ES-I3 (cell line): Measurements from ENCODE around the gene C6orf47.

Source experiments
- H3K36me3 ChIP-seq: 2 replicates; pipeline ENCODE4 v1.6.1; 2013; ENCODE audit warnings: mild to moderate bottlenecking, low read length, control low read depth, moderate library complexity; ENCODE audit not compliant: insufficient read depth
- H3K4me1 ChIP-seq: 2 replicates; pipeline ENCODE4 v1.6.1; 2013; ENCODE audit warnings: mild to moderate bottlenecking, control low read depth, low read length; ENCODE audit not compliant: insufficient read depth
- H3K9ac ChIP-seq: 2 replicates; pipeline ENCODE4 v1.6.1; 2013; ENCODE audit warnings: low read depth, mild to moderate bottlenecking, low read length, moderate library complexity
- H3K9me3 ChIP-seq: 2 replicates; pipeline ENCODE4 v1.6.1; 2013; ENCODE audit warnings: mild to moderate bottlenecking, low read length, moderate library complexity; ENCODE audit not compliant: control insufficient read depth, insufficient read depth

C6orf47 gene

GRCh38 chr6:31677955-31678354 is 17.4 kb upstream of the C6orf47 start:
- H3K9me3 ChIP-seq: no peaks in the 10 kb centered on the region
- H3K36me3 ChIP-seq: no peaks in the 10 kb centered on the region; the same call in 1 of the 2 replicates
- H3K4me1 ChIP-seq: no peaks in the 10 kb centered on the region
- H3K9ac ChIP-seq: no peak overlapping the region

DNA sequence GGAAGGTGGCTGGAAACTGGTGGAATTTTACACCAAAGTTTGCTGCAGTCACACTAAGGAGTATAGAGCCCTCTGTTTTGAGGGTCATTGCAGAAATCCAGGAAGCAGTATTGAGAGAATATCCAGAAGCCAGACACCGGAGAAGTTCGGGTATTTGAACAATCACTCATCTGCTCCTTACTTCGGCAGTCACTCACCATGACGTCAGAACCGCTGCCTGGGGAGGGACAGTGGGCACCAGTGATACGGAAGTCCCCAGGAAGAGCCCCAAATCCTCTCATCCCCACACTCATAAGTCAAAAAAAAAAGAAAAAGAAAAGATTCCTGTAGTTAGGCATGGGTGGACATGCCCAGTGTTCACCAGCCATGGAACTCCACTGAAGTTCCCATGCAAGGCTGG is 16.3 kb upstream of the C6orf47 start:
- no peaks in the 10 kb centered on the region for H3K4me1 ChIP-seq
- H3K36me3 ChIP-seq: peaks cover under 1% of the 10 kb centered on the region; the same call in 1 of the 2 replicates
- no peak overlapping the region for H3K9ac ChIP-seq
- no peaks in the 10 kb centered on the region for H3K9me3 ChIP-seq

DNA sequence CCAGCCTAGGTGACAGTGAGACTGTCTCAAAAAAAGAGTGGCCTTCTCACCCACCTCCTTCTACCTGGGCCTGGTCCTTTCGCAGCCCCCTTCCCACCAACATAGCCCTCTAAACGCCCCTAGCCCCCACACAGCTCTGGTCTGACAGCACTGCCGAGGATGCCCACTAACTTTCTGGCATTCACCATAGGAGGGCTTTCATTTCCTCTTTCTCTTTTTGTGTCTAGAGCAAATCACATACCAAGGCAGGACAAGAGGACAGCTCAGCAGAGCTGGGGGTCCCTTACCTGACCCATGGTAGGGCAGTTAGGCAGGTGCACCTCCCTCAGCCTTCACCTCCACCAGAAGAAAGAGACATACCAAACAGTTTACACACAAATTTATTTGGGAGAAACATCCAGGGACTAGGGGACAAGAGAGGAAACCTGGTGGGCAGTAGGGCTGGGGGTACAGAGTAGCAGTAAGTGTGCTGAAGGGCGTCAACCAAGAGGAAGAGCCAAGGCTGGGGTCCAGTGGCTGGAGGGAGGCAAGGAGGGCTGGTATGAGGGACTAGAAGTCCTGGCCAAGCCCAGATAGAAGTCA is 15.8 kb upstream of the C6orf47 start:
- Histone ChIP-seq H3K4me1 (no peaks in the 10 kb centered on the region), H3K36me3 (peaks cover 5% of the 10 kb centered on the region), H3K9me3 (no peaks in the 10 kb centered on the region), H3K9ac (no peak overlapping the region)

DNA sequence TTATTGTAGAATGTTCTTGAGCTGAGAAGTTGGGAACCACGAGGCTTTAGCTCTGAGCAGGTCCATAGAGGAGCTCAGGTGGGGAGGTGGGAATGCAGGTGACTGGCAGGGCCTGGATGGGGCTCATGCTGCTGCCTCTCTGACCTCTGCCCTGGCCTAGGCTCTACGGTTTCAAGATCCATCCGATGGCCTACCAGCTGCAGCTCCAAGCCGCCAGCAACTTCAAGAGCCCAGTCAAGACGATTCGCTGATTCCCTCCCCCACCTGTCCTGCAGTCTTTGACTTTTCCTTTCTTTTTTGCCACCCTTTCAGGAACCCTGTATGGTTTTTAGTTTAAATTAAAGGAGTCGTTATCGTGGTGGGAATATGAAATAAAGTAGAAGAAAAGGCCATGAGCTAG is 9.1 kb upstream of the C6orf47 start, which contains the start of gene LY6G5B:
Gene LY6G5B (plus strand): TSS at position 301 of the 400 bp plus-strand sequence. CDS start 975 bp downstream, outside the sequence.
- H3K4me1 ChIP-seq: peaks cover 6% of the 10 kb centered on the region
- no peak within 1 kb of the TSS for H3K9ac ChIP-seq
- H3K9me3 ChIP-seq: no peaks in the 10 kb centered on the region
- H3K36me3 ChIP-seq: peaks cover 41% of the 10 kb centered on the region

DNA sequence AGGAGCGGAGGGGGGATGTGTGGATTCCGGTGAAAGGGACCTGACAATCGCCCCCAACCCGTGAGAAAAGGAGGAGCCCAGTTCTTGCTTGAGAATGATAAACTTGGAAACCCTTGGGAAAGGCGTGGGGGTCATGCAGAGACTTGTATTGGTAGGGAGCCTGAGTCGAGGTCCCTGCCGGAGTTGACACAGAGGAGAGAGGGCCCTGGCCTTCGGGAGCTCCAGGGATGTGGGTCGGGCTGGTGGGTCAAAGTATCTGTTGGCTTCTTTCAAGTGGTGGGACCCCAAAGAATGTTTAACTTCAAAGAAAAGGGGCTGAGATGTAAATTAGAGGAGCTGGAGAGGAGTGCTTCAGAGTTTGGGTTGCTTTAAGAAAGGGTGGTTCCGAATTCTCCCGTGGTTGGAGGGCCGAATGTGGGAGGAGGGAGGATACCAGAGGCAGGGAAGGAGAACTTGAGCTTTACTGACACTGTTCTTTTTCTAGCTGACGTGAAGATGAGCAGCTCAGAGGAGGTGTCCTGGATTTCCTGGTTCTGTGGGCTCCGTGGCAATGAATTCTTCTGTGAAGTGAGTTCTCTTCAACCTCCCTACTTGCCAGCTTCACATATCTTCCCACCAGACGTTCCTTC is 5.9 kb upstream of the C6orf47 start:
- Histone ChIP-seq H3K9me3 (no peaks in the 10 kb centered on the region), H3K9ac (peak overlapping the region; percentile 90), H3K4me1 (peaks cover 6% of the 10 kb centered on the region), H3K36me3 (peaks cover 36% of the 10 kb centered on the region)

GRCh38 chr6:31665501-31666336 is 5.1 kb upstream of the C6orf47 start, which contains the start of gene CSNK2B:
Gene CSNK2B (plus strand): TSS chr6:31666080. CDS start chr6:31666832, 752 bp downstream.
- Histone ChIP-seq H3K4me1 (peaks cover 6% of the 10 kb centered on the region), H3K9ac (peak within 1 kb of the TSS; percentile 90), H3K36me3 (peaks cover 34% of the 10 kb centered on the region), H3K9me3 (no peaks in the 10 kb centered on the region)

DNA sequence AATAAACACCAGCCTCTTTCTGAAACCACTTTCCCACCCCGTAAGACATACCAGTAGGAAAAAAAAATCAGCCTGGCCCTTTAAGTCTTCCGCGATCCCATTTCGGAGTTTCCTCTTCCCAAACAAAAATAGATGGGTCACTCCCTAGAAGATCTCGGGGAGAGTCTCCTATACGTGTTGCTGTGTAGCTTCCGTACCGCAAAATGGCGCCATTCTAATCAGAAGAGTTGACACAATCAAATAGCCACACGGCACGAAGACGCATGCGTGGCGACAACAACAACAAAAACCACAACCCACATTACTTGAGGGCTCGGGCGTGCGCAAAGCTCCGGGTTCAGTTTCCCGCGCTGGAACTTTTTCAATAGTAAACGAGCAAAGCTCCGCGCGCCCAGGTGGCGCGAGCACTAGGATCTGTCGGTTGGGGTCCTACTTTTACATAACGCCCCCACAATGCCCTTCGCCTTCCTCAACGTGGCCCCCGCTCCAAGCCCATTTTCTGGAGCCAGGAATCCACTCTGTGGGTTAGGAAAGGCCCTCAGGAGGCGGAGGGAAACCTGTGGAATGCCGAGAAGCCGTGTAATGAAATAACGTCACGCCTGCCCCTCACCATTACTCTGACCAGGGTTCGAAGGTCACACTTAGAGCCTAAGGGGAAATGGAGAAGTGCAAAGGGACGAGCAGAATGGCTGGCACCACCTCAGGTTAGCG is 4.4 kb upstream of the C6orf47 start, which contains the start of gene GPANK1:
Gene GPANK1 (minus strand): TSS at position 208 of the 711 bp plus-strand sequence. CDS start 519 bp downstream, outside the sequence.
- Histone ChIP-seq H3K36me3 (peaks cover 27% of the 10 kb centered on the region), H3K4me1 (peaks cover 6% of the 10 kb centered on the region), H3K9me3 (no peaks in the 10 kb centered on the region), H3K9ac (peak within 1 kb of the TSS; percentile 90)

- Histone ChIP-seq H3K36me3 (peaks cover 24% of the 10 kb centered on the region), H3K4me1 (peaks cover 6% of the 10 kb centered on the region), H3K9ac (peak overlapping the region; percentile 90), H3K9me3 (no peaks in the 10 kb centered on the region)
These were observed 3.6 kb upstream of the C6orf47 start for GRCh38 chr6:31663961-31664789.

- Histone ChIP-seq H3K36me3 (peaks cover 15% of the 10 kb centered on the region), H3K4me1 (peaks cover 6% of the 10 kb centered on the region), H3K9ac (peak overlapping the region; percentile 90; the same call in 1 of the 2 replicates), H3K9me3 (no peaks in the 10 kb centered on the region)
These were observed 2.8 kb upstream of the C6orf47 start for GRCh38 chr6:31663126-31663960.

DNA sequence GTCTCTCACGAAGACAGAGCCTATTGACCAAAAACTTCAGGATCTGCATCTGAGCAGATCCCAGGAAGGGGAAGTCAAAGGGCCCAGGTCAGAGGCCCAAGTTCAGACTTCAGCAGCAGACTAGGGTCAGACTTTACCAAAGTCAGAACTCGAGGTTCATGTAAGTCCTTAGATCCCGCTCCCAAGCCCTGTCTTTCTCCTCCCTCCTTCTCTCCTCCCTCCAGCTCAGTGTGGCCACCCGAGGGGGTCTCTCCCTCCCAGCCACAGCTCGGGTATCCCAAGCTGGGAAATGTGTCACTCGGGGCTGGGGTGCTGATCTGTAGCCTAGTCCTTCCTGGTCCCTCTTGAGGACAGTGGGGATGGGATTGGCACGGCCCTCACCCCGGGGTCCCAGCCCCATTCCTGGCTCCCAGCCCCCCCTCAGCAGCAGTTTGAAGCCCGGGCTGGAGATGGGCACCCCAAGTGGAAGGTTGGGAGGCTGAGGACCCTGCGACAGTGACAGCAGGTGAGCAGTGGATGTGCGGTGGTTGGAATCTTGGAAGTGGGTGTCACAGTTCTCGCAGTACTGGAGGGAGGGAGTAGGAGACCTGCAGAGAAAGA is 1.6 kb upstream of the C6orf47 start:
- H3K36me3 ChIP-seq: peaks cover 5% of the 10 kb centered on the region; the same call in 1 of the 2 replicates
- no peaks in the 10 kb centered on the region for H3K9me3 ChIP-seq
- H3K9ac ChIP-seq: no peak overlapping the region
- H3K4me1 ChIP-seq: peaks cover 6% of the 10 kb centered on the region

GRCh38 chr6:31661262-31662123 is 915 bp upstream of the C6orf47 start:
- H3K36me3 ChIP-seq: no peaks in the 10 kb centered on the region
- H3K9ac ChIP-seq: peak overlapping the region; percentile 75; the same call in 1 of the 2 replicates
- no peaks in the 10 kb centered on the region for H3K9me3 ChIP-seq
- peaks cover 1% of the 10 kb centered on the region for H3K4me1 ChIP-seq
